Fibroblast of upper back skin (primary cell): ENCODE data around the gene KCNMA1.
A peak's percentile ranks its signal among the peaks of the same experiment; 100 is the strongest.

Experiments
- DNase-seq: peaks from one replicate; pipeline ENCODE4 v3.0.0-alpha.2; 2013

Gene KCNMA1

DNA sequence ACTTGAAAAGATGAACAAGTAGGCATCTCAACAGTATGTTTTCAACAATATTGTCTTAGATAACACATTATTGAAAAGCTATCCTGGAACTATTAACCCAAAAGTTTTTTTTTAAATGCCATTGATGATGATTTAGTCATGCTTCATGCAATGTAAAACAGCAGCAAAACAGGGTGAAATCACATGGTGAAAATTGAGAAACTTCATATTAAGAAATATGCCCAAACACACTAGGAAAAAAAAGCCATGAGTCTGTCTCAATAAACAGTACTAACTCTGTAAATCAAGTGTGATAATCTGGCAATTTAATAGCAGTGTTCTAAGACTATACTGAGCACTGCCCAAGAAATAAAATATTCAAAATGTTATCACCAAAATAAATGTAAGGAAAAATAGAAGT is 613.1 kb downstream of the KCNMA1 start:
- no peak for DNase-seq

DNA sequence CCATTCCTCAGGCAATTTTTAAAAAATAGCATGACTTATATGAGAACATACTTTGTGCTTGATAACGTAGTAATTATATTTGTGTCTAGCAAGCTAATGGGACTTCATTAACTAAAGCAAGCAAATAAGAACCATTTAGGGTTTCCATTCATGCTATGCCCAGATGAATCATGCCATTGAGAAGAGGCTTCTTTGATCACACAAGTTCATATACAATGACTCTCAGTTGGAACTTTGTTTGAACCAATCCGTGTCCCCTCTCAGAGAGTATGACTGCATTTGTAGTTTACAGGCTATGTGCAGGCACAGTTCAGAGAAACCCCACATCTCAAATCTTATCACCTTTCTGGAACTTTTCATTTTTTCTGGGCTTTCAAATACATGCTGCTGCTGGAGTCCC is 614.2 kb downstream of the KCNMA1 start:
- no peak for DNase-seq

DNA sequence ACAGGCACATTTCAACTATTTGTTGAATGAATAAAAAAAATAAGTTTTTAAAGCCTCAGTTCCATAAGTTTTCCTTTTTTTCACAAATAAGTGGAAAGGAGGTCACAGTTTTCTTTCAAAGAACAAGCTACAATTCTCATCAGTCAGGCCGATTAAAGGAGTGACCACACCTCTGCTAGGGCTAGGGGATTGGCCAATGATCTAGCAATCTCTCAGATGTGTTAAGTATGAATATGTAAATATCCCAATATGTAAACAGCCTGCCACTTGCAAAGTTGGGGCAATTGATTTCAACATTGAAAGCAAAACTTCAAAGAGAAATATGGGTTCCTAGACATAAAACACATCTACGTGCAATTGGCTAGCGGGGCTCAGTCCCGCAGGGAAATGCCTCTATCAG is 614.9 kb downstream of the KCNMA1 start:
- no peak for DNase-seq

DNA sequence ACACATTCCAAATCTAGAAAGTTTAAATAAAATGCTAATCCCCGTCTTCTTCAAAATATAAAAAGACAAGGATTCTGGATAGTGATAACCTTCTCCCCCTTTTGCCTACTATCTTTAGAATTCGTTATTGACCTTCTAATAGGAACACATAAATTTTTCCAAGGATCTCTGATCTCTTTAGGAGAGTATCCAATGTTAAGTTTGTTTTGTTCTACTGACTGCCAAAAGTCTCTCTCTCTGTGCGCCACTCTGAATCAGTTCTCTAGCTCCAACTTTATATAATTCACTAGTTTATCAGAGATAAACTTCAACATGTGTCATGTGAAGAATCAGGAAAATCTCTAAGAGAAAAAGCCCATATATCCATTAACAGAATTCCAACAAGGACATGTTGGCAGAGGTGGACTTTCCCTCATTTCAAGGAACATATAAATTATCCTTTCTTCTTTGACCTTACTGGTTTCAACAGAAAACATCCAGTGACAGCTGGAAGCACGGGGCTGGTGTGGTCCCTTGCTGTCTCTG is 615.6 kb downstream of the KCNMA1 start:
- DNase-seq, result no peak

DNA sequence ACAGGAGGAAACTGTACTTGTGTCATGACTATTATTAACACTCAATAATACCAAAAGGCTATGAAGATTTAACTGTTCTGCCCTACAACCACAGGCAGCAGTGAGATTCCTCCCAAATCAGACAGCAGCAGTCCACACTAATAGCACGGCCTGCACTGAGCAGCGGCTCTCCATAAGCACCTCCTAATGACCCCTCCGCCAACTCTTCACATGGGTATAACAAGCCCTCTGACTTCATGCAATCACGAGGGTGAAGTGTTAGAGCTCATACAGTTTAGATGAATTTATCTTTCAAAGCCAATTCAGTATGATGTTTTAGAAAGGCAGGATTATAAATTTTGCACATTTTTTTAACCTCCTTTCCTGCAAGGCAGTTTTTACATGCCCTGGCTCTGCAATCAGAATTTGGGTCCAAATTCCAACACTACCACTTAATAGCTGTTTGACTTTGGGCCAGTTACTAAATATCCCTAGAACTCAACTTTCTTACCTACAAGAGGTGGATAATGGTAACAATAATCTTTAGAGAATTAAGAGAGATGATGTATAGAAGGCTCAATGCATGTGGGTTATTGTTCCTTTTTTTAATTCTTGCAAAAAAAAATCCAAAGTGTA is 617.1 kb downstream of the KCNMA1 start:
- no peak for DNase-seq

DNA sequence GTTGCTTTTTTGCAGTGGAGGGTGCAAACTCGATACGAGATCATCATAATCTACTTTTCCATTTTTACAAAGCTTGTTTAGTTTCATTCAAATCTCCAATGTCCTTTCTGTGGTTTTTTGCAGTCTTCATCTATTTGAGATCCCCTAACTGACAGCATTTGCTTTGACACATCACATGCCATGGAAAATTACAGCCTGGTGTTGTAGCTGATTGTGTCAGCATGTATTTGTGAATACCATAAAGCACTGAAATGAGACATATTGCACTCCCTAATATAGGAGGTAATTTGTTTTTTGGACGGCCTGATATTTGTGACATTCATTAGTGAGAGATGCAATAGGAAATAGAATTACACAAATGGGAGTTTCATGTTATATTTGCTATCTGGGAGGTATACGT is 620.8 kb downstream of the KCNMA1 start:
- DNase-seq, result no peak

DNA sequence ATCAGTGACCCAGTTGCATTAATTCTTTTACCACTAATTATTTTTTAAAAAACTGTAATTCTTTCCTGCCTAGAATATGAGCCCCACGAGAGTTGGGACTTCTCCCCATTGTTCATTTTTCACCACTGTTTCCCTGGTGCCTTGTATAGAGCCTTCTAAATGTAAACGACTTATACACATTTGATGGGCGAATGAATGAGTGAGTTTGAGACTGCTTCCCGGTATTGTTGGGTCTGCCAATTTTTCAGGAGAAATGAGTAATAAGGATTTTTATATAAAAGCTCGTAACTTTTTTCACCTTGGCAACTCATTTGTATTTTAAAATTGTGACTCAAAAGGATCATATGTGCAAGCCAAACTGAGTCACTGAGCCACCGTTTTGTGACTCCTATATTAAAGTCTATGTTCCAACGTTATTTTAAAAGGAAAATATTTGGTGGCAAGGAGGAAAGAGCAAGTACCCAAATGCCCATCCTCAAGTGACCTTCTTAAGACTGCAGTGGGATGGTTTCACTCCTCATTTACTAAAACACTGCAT is 621.3 kb downstream of the KCNMA1 start:
- DNase-seq, result no peak

DNA sequence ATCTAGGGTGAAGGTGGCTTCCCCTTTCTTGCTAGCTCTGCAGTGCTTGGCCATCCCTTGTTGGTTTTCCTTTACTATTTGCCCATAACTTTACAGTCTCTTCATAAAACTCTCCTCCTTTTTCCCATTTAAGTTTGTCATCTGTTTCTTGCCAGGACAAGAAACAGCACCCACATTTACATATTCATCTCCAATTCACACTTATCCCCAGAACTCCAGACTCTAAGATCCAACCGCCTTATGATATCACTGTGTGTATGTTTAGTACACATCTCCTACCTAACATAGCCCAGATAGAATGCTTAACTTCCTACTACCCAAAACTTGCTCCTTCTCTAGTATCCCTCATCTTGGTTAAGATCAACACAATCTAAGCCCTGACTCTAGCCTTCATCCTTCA is 622.2 kb downstream of the KCNMA1 start:
- DNase-seq, result no peak

DNA sequence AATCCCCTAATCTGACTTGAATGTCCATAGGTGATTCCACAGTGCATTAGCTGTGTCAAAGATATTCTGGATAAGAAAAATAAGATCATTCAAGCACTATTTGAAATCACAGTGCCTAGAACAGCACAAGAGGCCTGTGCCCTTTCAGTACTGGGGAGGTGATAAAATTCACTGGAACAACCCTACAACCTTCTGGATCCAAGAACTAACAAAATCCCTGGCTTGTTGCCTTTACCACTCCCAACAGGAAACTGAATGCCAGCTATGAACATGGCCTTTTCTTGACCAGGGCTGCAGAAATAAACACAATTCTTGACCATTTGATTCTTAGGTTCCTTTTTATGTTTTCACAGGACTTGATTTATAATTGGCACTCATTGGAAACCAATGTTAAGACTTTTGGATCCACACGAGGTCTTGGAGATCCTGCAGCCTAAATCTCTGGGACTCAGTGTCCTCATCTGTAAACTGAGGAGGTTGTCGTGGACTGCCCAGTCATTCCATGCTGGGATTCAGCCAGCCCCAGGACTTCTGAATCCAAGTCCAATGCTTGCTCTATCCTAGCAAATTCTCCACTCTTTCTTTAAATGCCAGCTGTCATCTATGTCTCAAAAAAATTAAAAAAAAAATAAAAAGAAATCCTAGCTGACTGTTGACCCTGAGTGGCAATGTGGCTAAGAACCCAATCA is 624.7 kb downstream of the KCNMA1 start:
- DNase-seq, result no peak

DNA sequence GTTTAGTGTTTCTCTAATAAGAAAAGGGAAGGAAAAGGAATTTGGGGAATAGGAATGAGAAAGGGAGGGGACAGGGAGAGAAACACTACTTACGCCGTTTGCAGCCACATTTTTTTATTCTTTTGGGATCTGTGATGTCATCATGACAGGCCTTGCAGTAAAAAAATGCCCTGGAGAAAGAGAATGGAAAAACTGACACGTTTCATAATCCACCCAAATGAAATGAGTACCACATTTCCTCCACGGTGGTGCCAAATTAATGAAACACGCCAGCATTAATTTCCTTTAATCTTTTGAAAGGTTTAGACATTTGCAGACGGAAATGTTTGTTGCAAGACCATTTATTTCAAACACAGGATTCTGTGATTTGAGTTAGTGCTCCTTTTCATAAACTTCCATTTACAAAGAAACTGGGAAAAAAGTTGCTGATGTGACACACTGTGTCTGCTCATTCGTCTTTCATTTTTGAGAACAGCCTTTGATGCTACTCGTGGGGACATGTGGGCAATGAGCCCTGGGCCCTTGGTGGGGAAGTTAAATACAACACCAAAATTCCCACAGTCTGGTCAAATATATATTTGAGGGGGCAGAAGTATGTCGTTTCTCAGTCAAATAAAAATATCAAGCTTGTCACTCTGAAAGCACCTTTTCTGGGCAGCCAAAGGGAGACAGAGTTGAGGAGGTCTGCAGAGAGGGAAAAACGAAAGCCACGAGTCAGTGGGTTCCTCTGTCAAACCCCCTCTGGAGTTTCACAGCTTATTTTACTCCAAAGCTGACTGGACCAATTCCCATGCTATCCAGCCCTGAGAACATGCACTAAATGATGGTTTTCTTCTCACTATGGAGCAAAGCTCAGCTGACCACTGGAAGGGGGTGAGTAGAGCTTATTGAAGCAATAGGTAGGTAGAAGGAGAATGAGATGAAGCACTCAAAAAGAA is 625.5 kb downstream of the KCNMA1 start:
- peak; percentile 67 for DNase-seq

DNA sequence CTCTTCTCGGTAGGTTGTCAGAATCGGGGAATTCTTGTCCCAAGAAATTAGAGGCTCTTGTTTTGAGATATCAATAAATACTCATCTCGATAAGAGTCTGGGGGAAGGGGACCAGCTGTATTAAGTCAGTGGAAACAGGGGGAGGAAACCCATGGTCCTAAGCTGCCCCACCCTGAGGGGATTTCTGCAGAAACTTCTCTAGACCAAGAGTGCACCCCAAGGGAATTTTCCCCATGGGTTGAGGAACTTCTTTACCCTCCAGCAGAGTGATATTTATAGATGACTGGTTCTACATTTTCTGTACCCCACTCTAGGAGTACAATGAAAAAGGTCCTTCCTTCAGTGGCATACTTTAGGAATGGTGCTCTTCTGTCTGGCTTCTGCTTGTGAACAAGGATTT is 627.2 kb downstream of the KCNMA1 start:
- no peak for DNase-seq

DNA sequence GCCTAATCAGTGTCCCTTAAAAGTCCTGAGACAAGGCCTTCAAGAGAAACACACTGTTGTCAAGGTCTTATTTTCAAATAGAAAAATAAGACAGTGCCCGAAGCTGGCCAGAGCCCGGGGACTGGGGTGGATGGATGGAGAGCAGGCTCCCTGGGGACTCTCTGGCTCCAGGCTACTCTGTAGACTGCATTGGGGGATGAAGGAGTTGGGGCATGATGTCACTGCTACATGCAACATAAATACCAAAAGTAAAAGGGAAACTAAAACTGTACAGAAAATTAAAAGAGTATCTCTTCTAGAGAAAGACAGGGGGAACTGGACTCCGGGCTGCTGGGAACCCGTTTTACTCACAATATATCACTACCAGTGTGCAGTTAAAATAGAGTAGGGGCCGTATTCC is 629.8 kb downstream of the KCNMA1 start:
- no peak for DNase-seq

DNA sequence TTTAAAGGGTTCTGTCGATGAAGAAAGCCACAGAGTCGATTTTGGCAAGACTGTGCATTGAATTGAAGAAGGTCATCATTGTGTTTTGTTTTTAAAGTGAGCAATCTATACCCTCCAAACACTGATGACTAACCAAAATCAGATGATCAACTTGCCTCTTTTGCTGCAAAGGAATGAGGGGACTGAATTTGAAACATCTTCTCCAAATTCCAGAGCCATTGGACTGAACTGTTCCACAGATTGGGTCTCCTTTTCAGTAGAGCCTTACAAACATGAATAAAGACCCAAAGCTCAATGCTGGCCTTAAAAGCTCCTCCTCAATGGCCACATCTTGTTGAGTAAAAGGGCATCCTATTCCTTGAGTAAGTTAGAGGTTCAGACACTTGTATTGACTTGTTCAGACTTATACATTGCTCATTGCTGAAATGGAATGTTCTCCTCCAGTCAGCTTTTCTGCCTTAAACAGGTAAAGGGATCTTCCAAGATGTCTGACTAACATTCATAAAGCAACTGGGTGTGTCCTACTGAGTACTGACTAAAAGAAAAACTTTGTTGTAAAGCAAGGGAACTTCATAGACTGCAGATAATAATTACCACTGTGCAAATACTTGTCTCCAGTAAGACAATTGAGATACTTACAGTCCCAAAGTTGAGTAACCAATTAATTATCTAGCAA is 630.6 kb downstream of the KCNMA1 start:
- DNase-seq, result no peak

DNA sequence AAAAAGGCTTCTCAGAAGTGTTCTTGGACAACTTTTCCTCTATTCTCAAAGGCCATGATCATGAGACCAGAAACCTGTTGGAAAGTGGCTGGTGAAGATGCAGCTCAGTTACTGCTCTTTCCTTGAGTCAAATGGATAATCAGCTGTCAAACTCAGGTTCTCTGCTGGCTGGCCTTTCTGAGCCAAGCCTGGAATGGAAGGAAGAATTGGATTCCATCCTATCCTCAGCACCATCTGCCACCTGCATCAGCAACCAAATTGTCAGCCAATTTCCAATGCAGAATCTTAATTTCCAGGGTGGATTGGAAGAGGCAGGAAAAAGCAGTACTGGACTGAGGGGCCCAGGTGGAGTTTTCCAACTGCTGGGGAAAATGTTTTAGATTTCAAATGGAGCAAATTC is 631.7 kb downstream of the KCNMA1 start:
- DNase-seq, result no peak

DNA sequence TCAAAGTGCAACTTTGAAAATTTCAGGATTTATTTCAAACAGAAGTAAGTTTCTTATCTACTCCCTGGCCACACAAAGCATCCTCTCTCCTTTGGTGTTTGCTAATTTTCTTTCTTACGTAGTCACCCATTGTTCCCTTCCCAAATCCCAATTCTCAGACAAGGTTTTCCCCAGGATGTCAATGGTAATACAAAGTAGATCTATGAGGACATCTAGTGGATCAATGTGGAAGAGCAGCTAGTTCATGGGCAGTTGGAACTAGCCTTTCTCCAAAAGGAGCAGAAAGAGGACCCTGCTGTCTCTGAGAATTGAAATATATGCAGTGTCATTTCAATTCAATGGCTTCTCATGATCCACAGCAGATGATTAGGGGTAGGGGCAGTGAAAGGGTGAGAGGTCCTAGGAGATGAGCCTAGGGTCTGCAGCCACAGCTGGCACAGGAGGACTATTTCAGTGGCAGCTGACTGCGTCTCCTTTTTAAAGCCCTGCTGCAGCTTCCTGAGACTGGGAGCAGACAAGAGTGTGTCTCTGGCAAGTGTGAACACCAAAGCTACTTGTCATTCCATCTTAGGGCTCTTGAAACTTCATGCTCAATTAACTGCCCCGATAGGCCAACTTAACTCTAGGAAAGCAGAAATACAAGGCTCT is 632.6 kb downstream of the KCNMA1 start:
- DNase-seq, result peak; percentile 75

DNA sequence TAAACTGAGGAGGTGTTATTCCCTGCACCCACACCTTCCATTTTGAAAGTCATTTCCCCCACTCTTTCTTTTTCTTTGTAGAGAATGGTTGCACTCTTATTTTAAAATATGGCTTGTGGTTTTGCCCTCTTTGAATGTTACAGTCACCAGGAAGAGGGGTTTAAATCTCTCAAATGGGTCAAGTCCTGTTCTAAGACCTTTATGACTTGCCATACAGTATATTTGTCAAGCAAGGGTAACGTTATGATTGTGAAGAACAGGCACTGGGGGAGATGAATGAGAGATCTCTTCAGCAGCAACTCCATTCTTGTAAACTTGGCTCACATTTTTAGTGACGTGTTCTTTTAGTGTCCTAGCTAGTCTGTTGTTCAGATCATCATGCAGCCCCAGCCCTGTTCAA is 634.7 kb downstream of the KCNMA1 start:
- DNase-seq, result no peak

DNA sequence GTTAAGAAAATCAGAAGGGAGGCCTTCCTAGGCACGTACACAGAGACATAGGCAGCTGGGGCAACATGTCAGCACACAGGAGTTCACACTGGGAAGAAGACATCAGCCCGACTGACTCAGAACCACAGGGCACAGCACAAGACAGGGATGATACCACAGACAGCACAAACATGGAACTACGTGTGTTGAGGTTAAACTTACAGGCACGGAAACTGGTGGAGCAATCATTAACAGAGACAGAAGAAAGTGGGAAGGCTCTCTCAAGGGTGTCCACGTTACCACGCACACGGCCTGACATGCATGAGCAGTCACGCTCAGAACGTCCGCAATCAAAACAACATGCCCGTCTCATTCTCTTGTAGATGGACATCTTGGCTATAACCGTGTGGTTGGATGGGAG is 636.4 kb downstream of the KCNMA1 start:
- no peak for DNase-seq

DNA sequence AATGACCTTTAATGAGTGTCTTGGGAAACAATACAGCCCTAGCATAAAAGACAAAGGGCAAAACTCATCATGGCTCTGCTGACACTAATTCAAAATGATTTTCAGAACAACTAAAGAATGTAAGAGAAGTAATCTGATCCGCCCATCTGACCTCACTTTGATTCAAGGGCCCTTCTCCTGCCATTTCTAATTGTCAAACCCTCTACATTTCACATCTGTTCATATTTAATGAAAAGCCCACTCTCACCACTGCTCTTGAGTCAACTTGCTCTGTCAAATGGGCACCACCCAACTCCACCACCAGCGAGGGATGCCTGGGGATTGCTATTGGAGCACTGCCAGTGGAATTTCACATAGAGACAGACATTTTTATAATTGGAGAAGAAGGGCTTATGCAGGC is 639.2 kb downstream of the KCNMA1 start:
- DNase-seq, result peak; percentile 47

DNA sequence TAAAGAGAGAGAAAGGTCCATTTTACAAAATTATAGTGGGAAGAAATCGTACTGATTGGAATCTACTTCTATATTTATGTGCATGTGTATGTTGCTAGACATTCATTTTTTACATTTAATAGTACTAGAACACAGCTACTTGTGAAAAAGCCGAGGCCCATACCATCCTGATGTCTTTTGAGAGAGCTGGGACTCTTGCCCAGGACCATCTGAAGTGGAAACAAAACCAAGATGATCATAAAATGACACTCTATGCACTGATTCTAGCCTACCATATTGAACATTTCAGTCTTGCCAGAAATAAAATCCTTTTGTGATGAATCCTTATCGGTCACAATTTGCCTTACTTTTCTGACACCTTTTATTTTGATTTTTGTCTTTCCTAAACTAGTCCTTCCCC is 640.0 kb downstream of the KCNMA1 start:
- no peak for DNase-seq

DNA sequence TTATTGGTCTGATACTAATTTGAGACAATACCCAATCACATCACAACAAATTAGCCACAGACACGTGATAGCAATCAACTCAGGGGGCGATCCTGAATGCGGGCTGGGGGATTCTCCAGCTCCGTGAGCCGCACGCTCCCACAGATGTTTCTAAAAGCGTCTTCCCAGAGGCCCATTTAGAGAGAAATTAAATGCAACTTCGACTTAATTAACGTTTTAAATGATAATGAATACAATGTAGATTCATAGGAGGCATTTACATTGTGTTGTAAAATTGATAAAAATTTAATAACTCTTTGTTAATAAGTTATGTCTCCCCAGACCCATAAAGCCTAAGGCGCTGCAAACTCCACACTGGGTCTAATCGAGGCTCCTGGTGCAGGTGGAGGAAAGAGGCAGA is 642.6 kb downstream of the KCNMA1 start:
- no peak for DNase-seq

DNA sequence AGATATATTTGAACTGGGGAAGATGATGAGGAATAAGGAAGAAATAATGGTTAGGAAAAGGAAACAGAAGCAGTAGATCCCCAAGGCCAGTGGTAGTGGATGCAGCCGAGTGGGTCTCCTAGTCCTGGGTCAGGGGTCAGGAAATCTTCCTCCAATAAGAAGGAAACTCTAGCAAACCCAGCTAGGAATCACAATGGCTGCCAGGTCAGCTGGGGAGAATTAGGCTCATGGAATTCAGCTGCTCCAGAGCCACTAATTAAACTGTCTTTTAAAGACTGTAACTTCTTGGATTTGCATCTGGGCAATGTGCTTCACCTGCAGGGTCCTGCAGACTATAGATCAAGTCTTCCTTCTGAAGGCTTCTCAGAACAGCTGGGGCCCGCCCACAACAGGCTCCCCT is 644.4 kb downstream of the KCNMA1 start:
- no peak for DNase-seq

DNA sequence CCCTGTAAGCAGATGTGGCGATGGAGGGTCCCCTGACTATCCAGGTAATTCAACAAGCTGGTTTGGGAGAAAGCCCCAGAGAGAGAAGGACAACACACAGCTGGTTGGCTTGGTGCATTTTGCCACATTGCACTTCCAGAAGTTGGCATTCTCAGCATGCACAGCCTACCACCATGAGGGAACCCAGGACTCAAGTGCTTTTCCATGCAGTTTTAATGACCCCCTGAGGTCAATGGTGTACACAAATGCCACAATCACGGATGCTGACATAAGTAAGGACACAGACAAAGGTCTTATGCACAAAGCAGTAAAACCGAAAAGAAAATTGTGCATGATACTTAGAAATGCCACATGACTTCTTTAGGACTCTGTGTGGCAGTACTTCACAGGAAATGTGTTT is 645.1 kb downstream of the KCNMA1 start:
- DNase-seq, result no peak
